Left lung (tissue), 10 donors: ENCODE data around the gene LAMA2. TPM values are rescaled to one million over a fixed set of nuclear protein-coding genes. Genes with fewer than 3 reads are reported as not detected.

Experiments
- ATAC-seq: fragments of 200-7000 bp; cut with Tn5 transposase; one replicate; pipeline ENCODE4 v1.9.1; 2020; ENCODE audit warnings: moderate library complexity
- DNase-seq, 4 donors: peaks; one replicate each; pipeline ENCODE4 v3.0.0-alpha.2; 2013 to 2020
- H3K27ac ChIP-seq, 2 donors: fragments of 200-600 bp; sonication (generic) in 1 of 2; one replicate each; pipeline versions ENCODE4 v1.5.0 to v1.8.0; 2020 to 2021
- H3K27me3 ChIP-seq, 2 donors: fragments of 200-600 bp; sonication (generic) in 1 of 2; one replicate each; pipeline versions ENCODE4 v1.5.0 to v1.8.0; 2020 to 2021
- H3K36me3 ChIP-seq, 2 donors: fragments of 200-600 bp; sonication (generic) in 1 of 2; one replicate each; pipeline versions ENCODE4 v1.5.0 to v1.8.0; 2020 to 2021
- H3K4me1 ChIP-seq, 2 donors: fragments of 200-600 bp; one replicate each; pipeline ENCODE4 v1.8.0; 2021
- H3K4me3 ChIP-seq, 2 donors: fragments of 200-600 bp; sonication (generic) in 1 of 2; one replicate each; pipeline versions ENCODE4 v1.5.0 to v1.8.0; 2020 to 2021; ENCODE audit warnings: mild to moderate bottlenecking in 1 of 2
- H3K9me3 ChIP-seq, 2 donors: fragments of 200-600 bp; sonication (generic) in 1 of 2; one replicate each; pipeline versions ENCODE4 v1.5.0 to v1.8.0; 2020 to 2021
- CTCF ChIP-seq, 2 donors: fragments of 200-600 bp; sonication (generic) in 1 of 2; IDR thresholded peaks; one replicate each; pipeline versions ENCODE4 v1.5.0 to v1.8.0; 2021; ENCODE audit warnings: antibody characterized with exemption in 2 of 2
- intact Hi-C, 2 donors: fragments of 100-400 bp; cut with DNase I; formaldehyde crosslinking; loops; one replicate each; pipeline versions ENCODE4 v1.11.2 to v1.14.2; 2022
- polyA plus RNA-seq, 6 donors: library from polyadenylated mRNA; unstranded; fragments of 120-200 nt; gene quantifications; one replicate each; pipeline ENCODE4 v1.2.1, GENCODE V29; 2013; ENCODE audit not compliant: insufficient read length in 6 of 6
- total RNA-seq, 2 donors: library from RNA; stranded (reverse); fragmentation: NEBNext Ultra II Directional; extraction: Animal tissue kit (Norgen Biotek cat#: 25700); gene quantifications; one replicate each; pipeline ENCODE4 v1.2.1, GENCODE V29; 2021
- donor health status: DM: no; HTN: yes; CAD: no.
- donor health status: DM: no; HTN: no; CAD: no.

LAMA2 gene
- total and polyA plus RNA-seq, 8 donors, result 32.7 to 91.7 (median 64.7) TPM

GRCh38 chr6:129238991-129239390 lies 356.1 kb downstream of the LAMA2 start:
- Histone ChIP-seq H3K4me1 (no peaks in the 10 kb centered on the region), H3K36me3 (no peaks in the 10 kb centered on the region), H3K4me3 (no peak overlapping the region), H3K27me3 (no peaks in the 10 kb centered on the region), H3K9me3 (no peaks in the 10 kb centered on the region), H3K27ac (no peak overlapping the region)
- no peak for TF ChIP-seq CTCF (IDR thresholded peaks at IDR 0.05)
- DNase-seq (no peak), ATAC-seq (no peak)
- intact Hi-C loops, result no loop called here

DNA sequence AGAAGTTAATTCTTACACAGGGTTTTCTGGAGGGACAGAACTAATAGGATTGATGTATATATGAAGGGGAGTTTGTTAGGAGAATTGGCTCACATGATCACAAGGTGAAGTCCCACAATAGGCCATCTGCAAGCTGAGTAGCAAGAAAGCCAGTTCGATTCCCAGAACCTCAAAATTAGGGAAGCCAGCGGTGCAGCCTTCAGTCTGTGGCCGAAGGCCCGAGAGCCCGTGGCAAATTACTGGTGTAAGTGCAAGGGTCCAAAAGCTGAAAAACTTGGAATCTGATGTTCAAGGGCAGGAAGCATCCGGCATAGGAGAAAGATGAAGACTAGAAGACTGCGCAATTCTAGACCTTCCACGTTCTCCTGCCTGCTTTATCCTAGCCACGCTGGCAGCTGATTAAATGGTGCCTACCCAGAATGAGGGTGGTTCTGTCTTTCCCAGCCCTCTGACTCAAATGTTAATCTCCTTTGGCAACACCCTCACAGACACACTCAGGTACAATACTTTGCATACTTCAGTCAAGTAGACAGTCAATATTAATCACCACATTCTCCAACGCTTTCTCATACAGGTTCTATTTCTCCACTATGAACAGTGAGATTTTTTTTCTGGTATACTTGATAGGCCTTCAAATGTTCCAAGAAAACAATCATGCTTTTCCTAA lies 357.0 kb downstream of the LAMA2 start:
- Histone ChIP-seq H3K9me3 (no peaks in the 10 kb centered on the region), H3K27me3 (no peaks in the 10 kb centered on the region), H3K27ac (no peak overlapping the region), H3K4me1 (no peaks in the 10 kb centered on the region), H3K36me3 (no peaks in the 10 kb centered on the region), H3K4me3 (no peak overlapping the region)
- intact Hi-C loops, result no loop called here
- ATAC-seq, result peak; percentile 47
- no peak for DNase-seq
- TF ChIP-seq CTCF (IDR thresholded peaks at IDR 0.05), result no peak

- Histone ChIP-seq H3K27me3 (no peaks in the 10 kb centered on the region), H3K4me1 (no peaks in the 10 kb centered on the region), H3K27ac (no peak overlapping the region), H3K36me3 (no peaks in the 10 kb centered on the region), H3K9me3 (no peaks in the 10 kb centered on the region), H3K4me3 (no peak overlapping the region)
- intact Hi-C loops, result no loop called here
- DNase-seq (no peak), ATAC-seq (no peak)
- TF ChIP-seq CTCF (IDR thresholded peaks at IDR 0.05), result no peak
Observed at GRCh38 chr6:129240492-129240853, 357.5 kb downstream of the LAMA2 start.

GRCh38 chr6:129242546-129242945 lies 359.6 kb downstream of the LAMA2 start:
- peak in 2 of 4 donors; percentile 60 to 66 for DNase-seq
- intact Hi-C loops, result no loop called here
- no peak for TF ChIP-seq CTCF (IDR thresholded peaks at IDR 0.05)
- Histone ChIP-seq H3K27me3 (no peaks in the 10 kb centered on the region), H3K4me3 (no peak overlapping the region), H3K9me3 (no peaks in the 10 kb centered on the region), H3K4me1 (no peaks in the 10 kb centered on the region), H3K36me3 (no peaks in the 10 kb centered on the region), H3K27ac (no peak overlapping the region)
- ATAC-seq, result no peak

DNA sequence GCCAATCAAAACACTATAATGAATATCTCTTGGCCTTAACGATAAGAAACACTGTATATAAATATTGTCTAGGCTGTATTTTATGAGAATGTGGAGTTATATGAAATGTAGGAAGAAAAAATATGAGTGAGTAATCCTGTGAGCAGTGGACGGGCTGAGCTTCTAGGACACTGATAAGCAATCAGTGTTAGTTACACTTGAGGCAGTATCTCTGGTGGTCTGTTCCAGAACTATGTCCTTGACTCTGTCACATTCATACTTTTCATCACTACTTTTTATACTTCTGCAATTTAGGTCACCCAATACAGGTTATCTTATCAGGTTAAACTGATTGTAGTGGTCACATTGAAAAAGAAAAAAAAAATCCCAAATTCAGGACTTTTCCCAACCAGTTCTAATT lies 360.4 kb downstream of the LAMA2 start:
- no peak for TF ChIP-seq CTCF (IDR thresholded peaks at IDR 0.05)
- H3K9me3 ChIP-seq, result no peaks in the 10 kb centered on the region
- H3K27me3 ChIP-seq, result no peaks in the 10 kb centered on the region
- ATAC-seq (no peak), DNase-seq (no peak)
- no peaks in the 10 kb centered on the region for H3K36me3 ChIP-seq
- H3K4me1 ChIP-seq, result no peaks in the 10 kb centered on the region
- intact Hi-C loops, result no loop called here
- no peak overlapping the region for H3K27ac ChIP-seq
- H3K4me3 ChIP-seq, result no peak overlapping the region
